Measurements from ENCODE around the gene TMEM26.

The TMEM26 gene

GRCh38 chr10:61378865-61379264, 74.3 kb downstream of the TMEM26 start:
- Histone ChIP-seq H3K27me3 (ENCODE audit: insufficient read depth, low read depth, severe bottlenecking) (no peaks in the 10 kb centered on the region), H3K4me3 (ENCODE audit: low read depth, low read length) (no peak overlapping the region), H3K27ac (no peak overlapping the region), H3K9me3 (ENCODE audit: severe bottlenecking) (peaks cover 3% of the 10 kb centered on the region), H3K36me3 (no peaks in the 10 kb centered on the region)
- no peak for DNase-seq
- TF ChIP-seq CTCF (IDR thresholded peaks at IDR 0.05; ENCODE audit: low read depth, low read length), result no peak

GRCh38 chr10:61376908-61377368, 76.2 kb downstream of the TMEM26 start:
- no peak for DNase-seq
- no peak overlapping the region for H3K4me3 ChIP-seq (ENCODE audit: low read depth, low read length)
- no peak overlapping the region for H3K27ac ChIP-seq
- no peak for TF ChIP-seq CTCF (IDR thresholded peaks at IDR 0.05; ENCODE audit: low read depth, low read length)
- H3K9me3 ChIP-seq (ENCODE audit: severe bottlenecking), result peaks cover 3% of the 10 kb centered on the region
- H3K36me3 ChIP-seq, result no peaks in the 10 kb centered on the region
- no peaks in the 10 kb centered on the region for H3K27me3 ChIP-seq (ENCODE audit: insufficient read depth, low read depth, severe bottlenecking)

- Histone ChIP-seq H3K4me3 (ENCODE audit: low read depth, low read length) (no peak overlapping the region), H3K36me3 (no peaks in the 10 kb centered on the region), H3K27me3 (ENCODE audit: insufficient read depth, low read depth, severe bottlenecking) (no peaks in the 10 kb centered on the region), H3K9me3 (ENCODE audit: severe bottlenecking) (peaks cover 3% of the 10 kb centered on the region), H3K27ac (no peak overlapping the region)
- TF ChIP-seq CTCF (IDR thresholded peaks at IDR 0.05; ENCODE audit: low read depth, low read length), result no peak
- no peak for DNase-seq
Measured at GRCh38 chr10:61376377-61376776, 76.8 kb downstream of the TMEM26 start.

- DNase-seq, result no peak
- H3K36me3 ChIP-seq, result no peaks in the 10 kb centered on the region
- no peak overlapping the region for H3K27ac ChIP-seq
- no peaks in the 10 kb centered on the region for H3K9me3 ChIP-seq (ENCODE audit: severe bottlenecking)
- H3K4me3 ChIP-seq (ENCODE audit: low read depth, low read length), result no peak overlapping the region
- no peak for TF ChIP-seq CTCF (IDR thresholded peaks at IDR 0.05; ENCODE audit: low read depth, low read length)
- no peaks in the 10 kb centered on the region for H3K27me3 ChIP-seq (ENCODE audit: insufficient read depth, low read depth, severe bottlenecking)
Measured at GRCh38 chr10:61366365-61366764, 86.8 kb downstream of the TMEM26 start.

GRCh38 chr10:61364619-61365018, 88.6 kb downstream of the TMEM26 start:
- no peak overlapping the region for H3K27ac ChIP-seq
- H3K36me3 ChIP-seq, result no peaks in the 10 kb centered on the region
- DNase-seq, result no peak
- H3K9me3 ChIP-seq (ENCODE audit: severe bottlenecking), result no peaks in the 10 kb centered on the region
- no peak for TF ChIP-seq CTCF (IDR thresholded peaks at IDR 0.05; ENCODE audit: low read depth, low read length)
- no peak overlapping the region for H3K4me3 ChIP-seq (ENCODE audit: low read depth, low read length)
- H3K27me3 ChIP-seq (ENCODE audit: insufficient read depth, low read depth, severe bottlenecking), result no peaks in the 10 kb centered on the region

GRCh38 chr10:61363006-61363405, 90.2 kb downstream of the TMEM26 start:
- Histone ChIP-seq H3K36me3 (no peaks in the 10 kb centered on the region), H3K27me3 (ENCODE audit: insufficient read depth, low read depth, severe bottlenecking) (no peaks in the 10 kb centered on the region), H3K4me3 (ENCODE audit: low read depth, low read length) (no peak overlapping the region), H3K9me3 (ENCODE audit: severe bottlenecking) (no peaks in the 10 kb centered on the region), H3K27ac (no peak overlapping the region)
- no peak for TF ChIP-seq CTCF (IDR thresholded peaks at IDR 0.05; ENCODE audit: low read depth, low read length)
- DNase-seq, result no peak
